ENCODE results near the gene BIRC6. TPM values are rescaled to one million over a fixed set of nuclear protein-coding genes. Genes with fewer than 3 reads are reported as not detected.

Gene BIRC6
- total and polyA plus RNA-seq, 2 of the 8 experiments (the other 6 are each of a cell fraction or from before 2014, with no cell fraction given): 32.5 to 69.5 TPM

GRCh38 chr2:32360416-32360815 is 3.6 kb downstream of the BIRC6 start:
- H2BK20ac ChIP-seq (ENCODE audit: low read length): no peak overlapping the region
- H3K56ac ChIP-seq (replicated peaks; ENCODE audit: insufficient read length, low read depth, low read length): no peak overlapping the region

More at GRCh38 chr2:32360416-32360815, 3.6 kb downstream of the BIRC6 start:
- Histone ChIP-seq H3K23me2 (ENCODE audit: low read depth, low read length) (peaks cover 6% of the 10 kb centered on the region; the same call in 1 of the 2 replicates), H3K36me3 (ENCODE audit: control insufficient read depth in 2 of 4, insufficient read depth in 4 of 4, low read length in 3 of 4) (peaks cover 0 to 12% (median 2%) of the 10 kb centered on the region in 4 experiments; a peak in 2 of 8 replicates), H4K91ac (replicated peaks; ENCODE audit: insufficient read length, low read length) (no peak overlapping the region), H3K4me2 (ENCODE audit: insufficient read depth in 1 of 2, low read depth in 2 of 2, low read length in 2 of 2) (no peak overlapping the region), H3K79me1 (ENCODE audit: low read depth, low read length) (no peaks in the 10 kb centered on the region), H3K9ac (replicated peaks in 1 of 4; ENCODE audit: extremely low read depth in 1 of 4, low read depth in 3 of 4, low read length in 3 of 4) (no peak overlapping the region), H4K8ac (ENCODE audit: extremely low read depth, insufficient read depth, low read length) (no peak overlapping the region), H2BK5ac (ENCODE audit: low read depth, low read length) (no peak overlapping the region), H3K9me3 (ENCODE audit: insufficient read depth in 2 of 2, low read depth in 1 of 2, low read length in 1 of 2) (no peaks in the 10 kb centered on the region), H3K79me2 (ENCODE audit: control insufficient read depth in 1 of 2, insufficient read depth in 2 of 2, low read length in 2 of 2) (peaks cover 28 to 75% of the 10 kb centered on the region in 2 experiments), H3K4me1 (replicated peaks in 1 of 4; ENCODE audit: control insufficient read depth in 3 of 4, insufficient read depth in 4 of 4, low read length in 3 of 4) (peaks cover 0 to 7% (median 3%) of the 10 kb centered on the region in 4 experiments; a peak in 5 of 7 replicates), H4K20me1 (replicated peaks in 1 of 2; ENCODE audit: control insufficient read depth in 1 of 2, insufficient read depth in 2 of 2, low read length in 2 of 2) (peaks cover 3 to 9% of the 10 kb centered on the region in 2 experiments), H3K4ac (replicated peaks; ENCODE audit: insufficient read length, low read depth, low read length) (no peak overlapping the region), H2AFZ (ENCODE audit: low read length) (no peak overlapping the region), H2AK5ac (ENCODE audit: low read depth, low read length) (no peak overlapping the region), H3K4me3 (ENCODE audit: extremely low read depth in 1 of 4, insufficient read depth in 2 of 4, low read depth in 3 of 4, low read length in 4 of 4) (no peak overlapping the region), H4K5ac (ENCODE audit: insufficient read length, low read depth, low read length) (no peak overlapping the region), H3K14ac (ENCODE audit: insufficient read length) (no peak overlapping the region), H3K23ac (ENCODE audit: insufficient read length) (no peak overlapping the region), H2BK12ac (ENCODE audit: low read depth, low read length) (no peak overlapping the region), H2BK15ac (ENCODE audit: low read length) (no peak overlapping the region), H3K27me3 (replicated peaks in 1 of 4; ENCODE audit: control insufficient read depth in 3 of 4, extremely low read depth in 1 of 4, insufficient read depth in 3 of 4, low read length in 3 of 4) (no peaks in the 10 kb centered on the region), H2BK120ac (replicated peaks; ENCODE audit: low read depth, low read length) (no peak overlapping the region), H3K18ac (ENCODE audit: extremely low read depth, low read length) (no peak overlapping the region), H3K27ac (ENCODE audit: low read depth, low read length) (no peak overlapping the region)
- FAIRE-seq: no peak
- TF ChIP-seq MAFK (IDR thresholded peaks at IDR 0.05; ENCODE audit: low read depth, low read length): no peak
- TF ChIP-seq BCL11A (IDR thresholded peaks at IDR 0.05; ENCODE audit: low read depth in 2 of 2, low read length in 2 of 2): no peak
- no peak for DNase-seq (ENCODE audit: low read depth in 1 of 2, low spot score in 2 of 2)
- 97% methylated on average over 4 of the region's 4 CpGs; no CpG with 5 or more reads in 1 of the 2 experiments for WGBS, 2 experiments (ENCODE audit: extremely low coverage in 1 of 2, insufficient coverage in 1 of 2, insufficient read length in 1 of 2, insufficient replicate concordance in 2 of 2, low coverage in 1 of 2, low lambda C conversion rate in 2 of 2, missing lambda C conversion rate in 1 of 2)
- POLR2A ChIA-PET (ENCODE audit: partially characterized antibody): interaction anchor here (0.6 to 1.2 kb wide), 2 partner anchors 298 to 342 kb away, joined by 3 to 4 read pairs; no protein-coding TSS in a partner anchor
- CTCF ChIA-PET (ENCODE audit: partially characterized antibody): interaction anchor here (0.8 to 1.0 kb wide), 2 partner anchors 9 to 31 kb away, joined by 3 read pairs; no protein-coding TSS in a partner anchor

Data from H1 (cell line).